NCI-H1436 treated with DMSO at 0.1 percent for 48 hours (cell line): ENCODE measurements around the gene OPCML.

Experiments used
- DNase-seq: peaks from one replicate; lab custom pipeline; 2025; lab: John Stamatoyannopoulos, UW

The OPCML gene

GRCh38 chr11:132471466-132471865 is 1060.8 kb downstream of the OPCML start:
- no peak for DNase-seq

- no peak for DNase-seq
Measured at GRCh38 chr11:132466983-132467382, 1065.3 kb downstream of the OPCML start.

GRCh38 chr11:132464939-132465338 is 1067.4 kb downstream of the OPCML start:
- DNase-seq: no peak

DNA sequence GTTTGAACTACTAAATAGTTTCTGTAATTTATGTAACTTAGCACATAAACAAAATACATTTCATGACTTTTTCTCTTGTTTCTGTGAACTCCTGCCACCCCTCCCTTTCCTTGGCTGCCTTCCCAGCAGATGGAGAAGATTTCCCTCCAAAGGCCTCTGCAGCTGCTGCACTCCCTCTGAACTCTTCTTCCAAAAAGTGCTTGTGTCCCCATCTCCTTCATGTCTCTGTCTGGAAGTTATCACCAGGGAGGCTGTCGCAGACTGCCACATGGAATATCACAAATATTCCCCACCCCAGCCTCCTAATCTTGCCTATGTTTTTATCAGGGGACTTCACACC is 1068.3 kb downstream of the OPCML start:
- DNase-seq: no peak

GRCh38 chr11:132463295-132464002 is 1068.9 kb downstream of the OPCML start:
- no peak for DNase-seq

- no peak for DNase-seq
Measured at GRCh38 chr11:132459736-132460135, 1072.6 kb downstream of the OPCML start.

DNA sequence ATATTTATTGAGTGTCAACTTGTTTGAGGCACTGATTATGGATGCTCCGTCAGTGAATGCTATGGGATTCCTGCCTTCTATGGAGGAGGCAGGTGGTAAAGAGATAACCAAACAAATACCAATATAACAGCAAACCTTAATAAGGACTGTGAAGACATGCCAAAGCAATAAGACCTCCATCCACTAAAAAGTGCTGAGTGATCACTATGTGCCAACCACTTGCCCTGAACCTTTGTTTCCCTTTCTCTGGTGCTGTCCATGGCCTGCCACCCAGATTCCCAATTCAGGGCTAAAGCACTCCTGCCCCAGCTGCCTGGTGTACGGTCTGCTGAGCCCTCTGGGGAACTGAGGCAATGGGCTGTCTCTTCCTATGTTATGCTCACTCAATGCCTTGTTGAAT is 1074.9 kb downstream of the OPCML start:
- DNase-seq: no peak

DNA sequence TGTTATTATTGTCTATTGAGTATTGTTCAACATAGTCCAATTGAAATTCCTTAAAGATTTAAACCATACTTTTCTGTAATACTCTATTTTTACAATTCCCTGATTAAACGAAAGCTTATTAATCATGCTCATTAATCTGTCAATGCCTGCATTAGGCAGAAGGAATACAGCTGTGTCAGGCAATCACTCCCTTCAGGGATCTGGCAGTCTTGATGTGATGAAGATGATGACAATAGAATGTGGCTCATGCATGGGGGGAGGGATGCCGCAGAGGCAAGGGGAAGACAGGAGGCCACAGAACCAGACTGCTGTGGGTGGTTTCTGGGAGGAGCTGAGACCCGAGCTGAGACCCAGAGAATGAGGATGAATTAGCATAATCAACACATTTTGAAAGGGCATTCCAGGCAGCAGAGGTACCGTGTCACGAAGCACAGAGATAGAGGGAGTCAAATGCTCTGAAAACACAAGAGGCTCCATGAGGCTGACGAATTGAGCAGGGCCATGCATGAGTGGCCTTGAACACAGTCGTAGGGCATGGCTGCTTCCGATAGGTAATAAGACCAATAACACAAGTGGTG is 1075.5 kb downstream of the OPCML start:
- DNase-seq: no peak

DNA sequence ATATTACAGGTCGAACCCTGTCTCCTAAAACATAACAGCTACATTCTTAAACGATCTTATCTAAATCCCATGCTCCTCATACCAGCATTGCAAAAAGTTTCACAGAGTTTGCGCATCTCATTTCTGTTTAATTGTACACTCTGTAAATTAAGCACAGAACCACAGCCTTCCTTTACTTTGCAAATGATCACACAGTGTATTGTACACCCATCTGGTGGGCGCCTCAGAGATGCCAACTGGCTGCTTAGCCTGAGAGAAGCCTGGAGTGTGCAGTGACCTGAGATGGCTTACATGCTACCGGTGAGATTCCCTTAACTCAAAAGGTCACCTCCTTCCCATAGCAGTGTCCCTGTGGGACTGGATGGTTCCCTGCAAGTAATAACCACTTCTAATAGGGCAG is 1077.3 kb downstream of the OPCML start:
- no peak for DNase-seq

- DNase-seq: no peak
Measured at GRCh38 chr11:132453406-132453805, 1078.9 kb downstream of the OPCML start.

DNA sequence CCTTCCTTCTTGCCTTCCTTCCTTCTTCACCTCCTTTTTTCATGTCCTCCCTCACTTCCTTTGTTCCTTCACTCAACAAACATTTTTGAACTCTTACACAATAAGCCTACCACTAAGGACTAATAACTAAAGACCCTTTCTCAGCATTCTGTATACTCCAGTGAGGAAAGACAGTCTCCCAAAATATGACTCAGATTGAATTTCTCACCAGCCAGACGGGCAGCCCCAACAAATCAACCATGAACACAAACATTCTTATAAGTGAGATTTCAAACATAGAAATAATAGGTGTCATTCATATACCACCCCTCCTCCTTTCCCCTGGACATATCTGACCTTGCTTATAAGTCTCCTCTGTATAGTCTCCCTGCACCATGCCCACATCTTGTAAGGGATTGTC is 1079.7 kb downstream of the OPCML start:
- no peak for DNase-seq

- DNase-seq: no peak
Measured at GRCh38 chr11:132451942-132452601, 1080.2 kb downstream of the OPCML start.

- DNase-seq: no peak
Measured at GRCh38 chr11:132450631-132451030, 1081.7 kb downstream of the OPCML start.

DNA sequence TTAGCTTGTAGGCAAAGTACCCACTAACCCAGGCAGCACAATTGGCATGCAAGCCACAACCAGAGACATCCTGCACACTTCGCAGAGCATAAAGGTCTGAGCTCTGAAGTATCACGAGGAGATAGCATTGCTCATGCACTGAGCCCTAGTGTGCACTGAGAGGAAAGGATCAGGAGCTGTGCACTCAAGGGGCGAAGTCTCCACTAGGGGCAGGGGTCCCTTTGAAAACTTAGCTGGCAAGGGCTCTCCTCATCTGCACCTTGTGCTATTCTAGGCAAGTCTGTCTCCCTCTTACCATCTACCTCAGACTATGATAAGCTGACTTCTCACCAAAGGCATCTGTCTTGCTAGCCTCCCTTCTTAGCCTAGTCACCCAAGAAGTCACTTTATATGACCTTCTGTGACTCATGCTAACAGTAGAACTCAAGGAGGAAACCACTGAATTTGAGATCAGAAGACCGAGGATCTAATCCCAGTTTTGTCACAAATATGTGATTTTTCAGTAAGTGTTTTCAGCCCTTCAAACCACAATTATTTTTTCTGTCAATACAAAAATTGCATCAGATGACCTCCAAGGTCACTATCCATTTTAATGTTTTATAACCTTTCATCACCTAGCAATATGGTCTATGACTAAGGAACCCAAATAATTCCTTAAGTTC is 1083.8 kb downstream of the OPCML start:
- DNase-seq: no peak

- DNase-seq: no peak
Measured at GRCh38 chr11:132447761-132448160, 1084.5 kb downstream of the OPCML start.

GRCh38 chr11:132445859-132446291 is 1086.4 kb downstream of the OPCML start:
- DNase-seq: no peak

DNA sequence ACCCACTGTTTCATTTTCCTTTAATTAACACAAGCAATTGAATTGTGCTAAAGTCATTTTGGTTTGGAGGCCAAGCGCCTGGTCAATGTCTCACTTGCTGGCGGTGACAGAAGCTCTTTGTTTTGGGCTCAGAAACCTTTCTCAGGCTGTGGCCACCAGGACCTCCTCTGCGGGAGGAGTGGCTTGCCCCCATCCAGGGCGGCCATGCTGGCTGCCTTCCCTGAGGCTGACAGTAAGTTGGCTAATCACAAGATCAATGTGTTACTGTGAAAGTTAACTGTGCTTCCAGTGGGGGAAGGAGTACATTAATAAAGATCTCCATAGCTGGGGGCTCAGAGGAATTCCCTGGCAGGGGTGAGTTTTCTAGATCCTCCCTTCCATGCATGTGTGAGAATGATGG is 1087.4 kb downstream of the OPCML start:
- DNase-seq: no peak

GRCh38 chr11:132439711-132440255 is 1092.5 kb downstream of the OPCML start:
- no peak for DNase-seq

- DNase-seq: no peak
Measured at GRCh38 chr11:132438418-132438817, 1093.9 kb downstream of the OPCML start.

- DNase-seq: no peak
Measured at GRCh38 chr11:132430429-132431062, 1101.8 kb downstream of the OPCML start.

- no peak for DNase-seq
Measured at GRCh38 chr11:132429685-132430084, 1102.6 kb downstream of the OPCML start.

DNA sequence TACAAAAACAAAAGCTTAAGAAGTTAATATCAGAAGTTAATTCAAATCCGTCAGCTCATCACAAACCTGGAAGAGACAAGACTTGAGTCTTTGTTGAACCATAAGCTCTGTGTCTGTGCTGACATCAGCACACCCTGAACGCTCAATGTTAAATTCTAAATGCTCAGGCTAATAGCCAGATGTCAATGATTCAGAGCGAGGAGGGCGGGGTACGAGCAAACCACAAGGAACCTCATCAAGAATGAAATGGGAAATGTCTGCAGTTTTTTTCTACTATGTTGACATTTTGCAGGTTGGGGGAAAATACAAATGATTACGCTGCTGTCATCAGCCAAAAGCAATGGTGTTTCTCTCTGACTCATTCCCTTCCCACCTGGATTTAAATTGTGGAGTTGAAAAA is 1104.7 kb downstream of the OPCML start:
- no peak for DNase-seq
